H54 (cell line): ENCODE results near the gene LYPLA2.
"Not testable (repeated sequence)": the region's sequence is repeated elsewhere in the genome, so short reads cannot be mapped to it uniquely, and the experiment has no call there.

Source experiments
- DNase-seq: peaks from one replicate; pipeline ENCODE4 v3.0.0; 2011; ENCODE audit warnings: low spot score, mixed read lengths; ENCODE audit not compliant: insufficient read length
- FAIRE-seq: peaks from 3 replicates; lab custom pipeline; 2011; peaks lifted over from hg19 to GRCh38; lab: Jason Lieb, UNC
- POLR2A ChIP-seq: IDR thresholded peaks from 2 replicates; pipeline ENCODE4 v1.6.1; 2011; ENCODE audit warnings: low read depth, mild to moderate bottlenecking, low read length

The LYPLA2 gene

GRCh38 chr1:23801338-23801748, 10.4 kb downstream of the LYPLA2 start:
- DNase-seq (no peak), FAIRE-seq (no peak)
- TF ChIP-seq POLR2A = no peak

GRCh38 chr1:23801876-23802275, 10.9 kb downstream of the LYPLA2 start:
- TF ChIP-seq POLR2A = no peak
- DNase-seq (no peak), FAIRE-seq (no peak)

DNA sequence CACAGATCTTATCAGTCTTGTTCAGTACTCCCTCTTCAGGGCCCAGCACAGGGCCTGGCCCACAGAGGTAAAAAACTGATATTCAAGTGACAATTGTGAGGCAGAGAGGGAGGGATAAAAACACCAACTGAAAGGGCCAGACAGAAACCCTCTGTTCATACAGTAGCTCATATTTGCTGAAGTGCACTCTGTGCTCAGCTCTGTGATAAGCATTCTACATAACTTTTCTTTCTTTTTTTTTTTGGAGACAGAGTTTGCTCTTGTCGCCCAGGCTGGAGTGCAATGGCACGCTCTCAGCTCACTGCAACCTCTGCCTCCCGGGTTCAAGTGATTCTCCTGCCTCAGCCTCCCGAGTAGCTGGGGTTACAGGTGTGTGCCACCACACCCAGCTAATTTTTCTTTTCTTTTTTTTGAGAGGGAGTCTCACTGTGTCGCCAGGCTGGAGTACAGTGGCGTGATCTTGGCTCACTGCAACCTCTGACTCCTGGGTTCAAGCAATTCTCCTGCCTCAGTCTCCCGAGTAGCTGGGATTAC, 11.9 kb downstream of the LYPLA2 start:
- DNase-seq, FAIRE-seq: not testable (repeated sequence)

DNA sequence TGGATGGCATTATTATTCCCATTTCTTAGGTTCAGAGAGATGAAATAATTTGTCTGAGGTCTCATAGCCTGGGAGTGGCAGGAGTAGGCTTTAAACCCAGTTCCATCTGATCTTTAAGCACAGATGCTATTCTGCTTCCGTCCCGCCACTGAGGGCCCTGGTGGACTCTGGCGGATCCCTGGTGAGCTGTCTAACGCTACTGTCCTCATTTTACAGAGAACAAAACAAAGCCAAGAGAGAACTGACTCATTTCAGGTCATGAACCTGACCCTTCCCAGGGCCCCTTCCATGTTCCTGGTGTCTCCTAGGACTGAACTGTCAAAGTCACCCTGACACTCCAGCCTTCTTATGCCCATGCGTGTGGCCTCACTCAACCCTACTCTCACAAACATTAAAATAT, 12.7 kb downstream of the LYPLA2 start:
- no peak for FAIRE-seq
- no peak for DNase-seq

DNA sequence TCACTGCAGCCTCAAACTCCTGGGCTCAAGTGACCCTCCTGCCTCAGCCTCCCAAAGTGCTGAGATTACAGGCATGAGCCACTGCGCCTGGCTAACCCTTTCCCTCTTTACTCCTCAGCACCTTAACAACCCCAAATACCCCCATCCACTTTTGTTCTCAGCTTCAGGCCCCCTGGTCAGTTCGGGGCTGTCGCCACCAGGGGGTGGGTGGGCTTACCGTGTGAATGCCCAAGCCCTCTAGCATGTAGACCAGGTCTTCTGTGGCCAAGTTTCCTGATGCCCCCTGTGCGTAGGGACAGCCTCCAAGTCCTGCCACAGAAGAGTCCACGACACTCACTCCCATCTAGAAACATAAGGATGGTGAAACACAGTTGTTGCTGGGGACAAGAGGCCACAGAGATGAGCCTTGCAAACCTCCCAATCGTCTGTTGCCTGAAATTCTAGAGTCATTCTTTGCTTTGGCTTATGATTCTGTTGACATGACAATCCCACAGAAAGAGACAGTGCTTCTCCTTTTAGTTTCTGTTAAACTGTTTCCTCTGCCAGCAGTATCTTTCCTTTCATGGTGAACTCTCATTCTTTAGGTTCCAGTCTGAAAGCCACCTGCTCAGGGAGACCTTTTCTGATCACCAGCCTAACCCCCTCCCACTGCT, 13.4 kb downstream of the LYPLA2 start:
- no peak for DNase-seq
- no peak for TF ChIP-seq POLR2A
- no peak for FAIRE-seq

More for the DNA sequence above, 12.7 kb downstream of the LYPLA2 start:
- TF ChIP-seq POLR2A = no peak

- TF ChIP-seq POLR2A = no peak
- no peak for FAIRE-seq
- no peak for DNase-seq
Measured at GRCh38 chr1:23805025-23805424, 14.1 kb downstream of the LYPLA2 start.

DNA sequence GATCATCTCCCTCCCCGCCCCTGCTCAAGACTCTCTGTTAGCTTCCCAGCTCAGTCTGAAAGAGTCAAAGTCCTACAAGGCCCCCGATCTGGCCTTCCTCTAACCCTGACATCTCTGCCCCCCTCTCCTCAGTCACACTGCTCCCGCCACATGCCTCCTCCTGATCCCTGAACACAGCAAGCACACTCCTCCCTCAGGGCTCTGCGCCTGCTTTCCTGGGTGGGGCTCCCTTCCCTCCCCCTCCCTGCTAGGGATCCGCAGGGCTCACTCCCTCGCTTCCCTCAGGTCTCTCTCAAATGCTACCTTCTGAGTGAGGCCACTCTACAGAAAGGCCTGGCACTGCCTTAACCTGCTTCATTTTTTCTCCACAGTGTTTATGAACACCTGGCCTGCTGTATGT, 15.3 kb downstream of the LYPLA2 start:
- FAIRE-seq (no peak), DNase-seq (no peak)
- no peak for TF ChIP-seq POLR2A

DNA sequence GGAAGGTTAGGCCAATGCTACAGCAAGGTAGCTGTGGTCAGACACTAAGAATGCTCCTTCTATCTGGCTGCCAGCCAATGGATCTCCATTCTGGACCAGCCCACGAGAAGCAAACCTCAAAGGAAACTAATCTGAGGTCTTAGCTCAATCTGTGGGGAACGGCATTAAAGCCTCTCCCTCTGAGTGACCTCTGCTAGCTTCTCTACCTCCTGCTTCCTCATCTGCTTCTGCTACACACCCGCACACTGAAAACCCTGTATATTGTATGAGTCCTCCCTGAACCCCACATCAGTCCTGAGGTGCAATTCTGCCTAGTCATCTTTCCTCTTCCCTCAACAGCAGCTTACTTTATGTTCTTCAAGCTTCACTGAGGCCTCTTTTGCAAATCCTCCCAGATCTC, 16.5 kb downstream of the LYPLA2 start:
- no peak for FAIRE-seq
- no peak for TF ChIP-seq POLR2A
- DNase-seq = no peak

- FAIRE-seq (no peak), DNase-seq (no peak)
- no peak for TF ChIP-seq POLR2A
Measured at GRCh38 chr1:23809751-23810171, 18.8 kb downstream of the LYPLA2 start.

- DNase-seq = no peak
- FAIRE-seq = no peak
- no peak for TF ChIP-seq POLR2A
Measured at GRCh38 chr1:23810818-23811540, 20.0 kb downstream of the LYPLA2 start.

DNA sequence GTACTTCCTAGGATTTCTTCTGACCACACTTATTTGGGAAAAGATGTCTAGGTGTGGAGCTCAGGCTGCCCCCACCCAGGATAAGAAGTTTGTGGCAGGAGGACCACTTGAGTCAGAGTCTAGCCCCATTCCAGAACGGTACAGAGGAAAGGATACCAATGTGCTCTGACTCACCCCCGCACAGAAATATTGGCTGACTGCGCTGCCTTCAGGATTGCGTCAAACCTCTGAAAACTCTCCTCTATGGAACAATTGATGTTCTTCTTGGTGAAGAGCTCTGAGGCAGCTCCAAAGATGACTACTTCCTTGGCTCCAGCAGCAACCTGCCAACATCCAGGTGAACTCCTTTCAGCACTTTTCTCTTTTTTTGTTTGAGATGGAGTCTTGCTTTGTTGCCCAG, 23.1 kb downstream of the LYPLA2 start:
- no peak for DNase-seq
- FAIRE-seq = no peak
- TF ChIP-seq POLR2A = no peak

DNA sequence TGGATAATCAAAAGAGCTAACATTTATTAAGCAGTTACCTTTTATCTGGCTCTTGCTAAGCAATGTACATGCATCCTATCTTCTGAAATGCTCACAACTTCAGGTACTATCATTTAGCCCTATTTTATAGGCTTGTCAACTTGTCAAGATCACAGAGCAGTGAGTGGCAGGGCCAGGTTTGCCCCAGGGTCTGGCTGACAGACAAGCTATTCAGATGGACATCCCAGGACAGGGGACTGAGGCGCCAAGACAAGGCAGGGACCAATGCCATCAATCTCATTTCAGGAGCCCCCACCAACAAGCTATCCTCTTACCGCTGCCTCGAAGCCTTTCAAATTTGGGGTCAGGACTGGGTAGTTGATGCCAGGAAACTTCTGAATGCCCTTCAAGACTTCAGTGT, 25.4 kb downstream of the LYPLA2 start:
- FAIRE-seq (no peak), DNase-seq (no peak)
- no peak for TF ChIP-seq POLR2A

DNA sequence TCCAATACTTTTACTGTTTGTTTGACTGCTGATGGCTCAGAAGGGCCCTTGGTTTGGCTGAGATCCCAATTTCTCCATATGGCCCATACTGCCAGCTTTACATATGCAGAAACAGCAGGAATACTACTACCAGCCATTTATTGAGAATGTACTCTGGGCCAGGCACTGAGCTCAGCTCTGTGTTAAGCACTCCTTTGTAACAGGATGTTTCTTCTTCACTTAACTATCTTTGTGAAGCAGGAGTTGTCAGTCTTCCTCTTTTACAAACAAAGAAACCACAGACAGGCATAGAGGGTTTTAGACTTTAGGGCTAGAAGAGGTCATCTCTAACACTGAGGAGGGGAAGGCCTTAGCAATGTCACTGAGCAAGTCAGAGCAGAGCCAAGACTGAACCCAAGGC, 26.0 kb downstream of the LYPLA2 start:
- FAIRE-seq = no peak
- no peak for TF ChIP-seq POLR2A
- DNase-seq = no peak

- TF ChIP-seq POLR2A = no peak
- no peak for FAIRE-seq
- no peak for DNase-seq
Measured at GRCh38 chr1:23817633-23818032, 26.7 kb downstream of the LYPLA2 start.

DNA sequence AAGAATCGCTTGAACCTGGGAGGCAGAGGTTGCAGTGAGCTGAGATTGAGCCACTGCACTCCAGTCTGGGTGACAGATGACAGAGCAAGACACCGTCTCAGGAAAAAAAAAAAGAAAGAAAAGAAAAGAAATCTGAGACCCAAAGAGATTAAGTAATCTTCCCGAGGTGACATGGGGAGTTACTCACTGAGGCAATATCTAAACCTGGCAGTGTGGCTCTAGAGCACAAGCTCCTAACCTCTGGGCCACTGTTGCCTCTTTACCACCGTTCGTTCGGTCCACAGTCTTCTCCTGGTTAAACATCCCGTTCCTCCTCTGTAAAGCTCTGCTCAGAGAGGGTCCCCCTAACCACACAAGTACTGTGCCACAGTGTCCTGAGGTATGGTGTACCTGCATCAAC, 32.8 kb downstream of the LYPLA2 start:
- no peak for DNase-seq
- FAIRE-seq = no peak
- no peak for TF ChIP-seq POLR2A
